VCaP (cell line): ENCODE data around the gene AMT.

Experiments used
- H3K27ac ChIP-seq: fragments of 450-650 bp; 2 replicates; pipeline ENCODE4 v1.5.1; 2017
- TF ChIP-seq, protein P1 (sequence below): fragments of 450-650 bp; conservative IDR thresholded peaks from 2 replicates; pipeline ENCODE4 v1.5.1; 2017; ENCODE audit warnings: mild to moderate bottlenecking, moderate library complexity

The AMT gene

DNA sequence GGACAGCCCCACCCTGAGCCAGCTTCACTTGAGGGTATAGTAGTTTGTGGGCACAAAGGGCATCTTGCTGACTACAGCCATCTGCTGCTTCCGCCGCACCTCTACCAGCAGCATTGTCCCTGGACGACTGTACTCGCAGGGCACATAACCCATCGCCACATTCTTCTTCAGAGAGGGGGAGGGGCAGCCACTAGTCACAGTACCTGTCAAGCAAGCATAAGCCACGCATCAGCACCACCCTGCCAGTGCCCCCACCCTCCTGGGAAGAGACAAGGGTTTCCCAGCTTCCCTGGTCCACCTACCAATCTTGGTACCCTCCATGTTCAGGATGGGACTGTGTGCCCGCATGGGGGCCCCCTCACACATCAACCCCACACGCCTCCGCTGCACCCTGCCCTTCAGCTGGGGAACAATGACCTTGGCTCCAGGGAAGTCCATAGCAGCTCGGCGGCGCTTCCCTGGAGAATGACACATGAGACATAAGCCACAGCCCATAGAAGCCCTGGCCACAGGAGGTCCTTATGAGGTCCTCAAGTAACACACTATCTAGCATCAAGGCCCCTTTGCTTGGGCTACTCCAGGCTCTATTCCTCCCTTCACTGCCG is 4.7 kb downstream of the AMT start:
- no peak overlapping the region for H3K27ac ChIP-seq
- TF ChIP-seq, protein P1, sequence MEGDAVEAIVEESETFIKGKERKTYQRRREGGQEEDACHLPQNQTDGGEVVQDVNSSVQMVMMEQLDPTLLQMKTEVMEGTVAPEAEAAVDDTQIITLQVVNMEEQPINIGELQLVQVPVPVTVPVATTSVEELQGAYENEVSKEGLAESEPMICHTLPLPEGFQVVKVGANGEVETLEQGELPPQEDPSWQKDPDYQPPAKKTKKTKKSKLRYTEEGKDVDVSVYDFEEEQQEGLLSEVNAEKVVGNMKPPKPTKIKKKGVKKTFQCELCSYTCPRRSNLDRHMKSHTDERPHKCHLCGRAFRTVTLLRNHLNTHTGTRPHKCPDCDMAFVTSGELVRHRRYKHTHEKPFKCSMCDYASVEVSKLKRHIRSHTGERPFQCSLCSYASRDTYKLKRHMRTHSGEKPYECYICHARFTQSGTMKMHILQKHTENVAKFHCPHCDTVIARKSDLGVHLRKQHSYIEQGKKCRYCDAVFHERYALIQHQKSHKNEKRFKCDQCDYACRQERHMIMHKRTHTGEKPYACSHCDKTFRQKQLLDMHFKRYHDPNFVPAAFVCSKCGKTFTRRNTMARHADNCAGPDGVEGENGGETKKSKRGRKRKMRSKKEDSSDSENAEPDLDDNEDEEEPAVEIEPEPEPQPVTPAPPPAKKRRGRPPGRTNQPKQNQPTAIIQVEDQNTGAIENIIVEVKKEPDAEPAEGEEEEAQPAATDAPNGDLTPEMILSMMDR, result no peak

DNA sequence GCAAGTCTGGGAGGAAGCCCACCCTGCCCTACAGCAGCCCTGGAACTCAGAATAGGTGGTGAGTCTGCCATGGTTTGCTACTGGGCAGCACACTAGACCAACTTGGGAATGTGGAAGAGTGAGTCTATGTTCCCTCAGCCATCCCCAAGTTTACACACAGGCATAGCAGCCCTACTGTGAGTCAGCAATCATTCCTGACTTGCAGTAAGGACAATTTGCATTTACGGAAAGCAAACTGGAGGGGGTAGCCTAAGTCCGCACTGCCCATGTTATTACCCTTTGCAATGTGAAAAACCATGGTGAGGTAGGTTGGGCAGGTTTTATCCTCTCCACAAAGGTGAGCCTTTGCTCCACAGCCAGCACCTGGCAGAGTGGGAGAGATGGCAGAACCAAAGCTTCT is 5.4 kb downstream of the AMT start:
- TF ChIP-seq, protein P1, result no peak
- H3K27ac ChIP-seq, result no peak overlapping the region

DNA sequence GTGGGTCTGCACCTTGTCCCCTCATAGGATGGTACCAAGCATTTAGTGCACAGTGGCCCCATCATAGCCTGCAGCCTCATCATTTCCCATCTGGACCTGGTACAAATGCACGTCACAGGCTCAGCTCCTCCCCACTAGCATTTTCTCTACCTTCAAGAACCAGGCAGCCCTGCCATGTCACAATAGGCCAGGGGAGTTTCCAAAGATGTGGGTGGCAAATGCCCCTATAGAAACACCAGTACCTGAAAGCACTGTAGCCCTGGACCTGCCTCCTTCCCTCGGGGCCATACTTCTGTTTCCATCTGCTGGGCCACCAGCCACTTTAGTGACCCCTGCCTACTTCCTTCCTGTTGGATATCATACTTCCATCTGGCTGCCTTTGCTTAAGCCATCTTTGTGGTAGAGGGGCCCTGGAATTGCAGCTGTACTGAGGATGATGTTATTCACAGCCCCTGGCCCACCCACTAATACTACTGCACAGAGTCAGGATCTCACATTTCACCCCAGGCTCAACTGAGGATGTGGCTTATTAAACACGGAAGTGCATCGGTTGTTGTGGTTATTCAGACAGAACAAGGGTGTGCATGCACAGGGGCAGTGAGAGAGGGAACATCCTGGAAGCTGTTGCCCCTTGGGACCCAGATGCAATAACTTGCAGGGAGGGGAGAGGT is 6.2 kb downstream of the AMT start:
- TF ChIP-seq, protein P1, result 0 out of 2 replicates have a peak, but pooled peaks have one; percentile 4
- H3K27ac ChIP-seq, result no peak overlapping the region

DNA sequence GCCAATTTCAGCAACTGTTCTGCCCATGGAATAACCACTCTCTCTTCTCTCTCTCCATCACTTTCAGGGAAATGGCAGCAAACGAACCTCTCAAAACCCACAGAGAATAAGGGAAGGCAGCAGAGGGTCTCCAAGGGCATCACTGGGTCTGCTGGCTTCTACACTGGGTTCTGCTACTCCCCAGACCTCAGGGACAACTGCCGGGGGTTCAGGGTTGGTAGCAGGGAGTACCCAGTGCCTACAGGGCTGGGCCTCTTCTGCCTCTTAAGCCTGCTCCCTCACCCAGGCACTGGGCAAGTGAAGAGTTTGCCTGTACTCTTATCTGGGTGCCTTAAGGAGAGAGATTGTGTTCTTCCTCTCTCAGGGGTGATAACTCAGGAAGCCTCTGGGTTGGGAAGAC is 7.5 kb downstream of the AMT start:
- TF ChIP-seq, protein P1, result no peak
- H3K27ac ChIP-seq, result peak overlapping the region; percentile 12; the same call in 1 of the 2 replicates

DNA sequence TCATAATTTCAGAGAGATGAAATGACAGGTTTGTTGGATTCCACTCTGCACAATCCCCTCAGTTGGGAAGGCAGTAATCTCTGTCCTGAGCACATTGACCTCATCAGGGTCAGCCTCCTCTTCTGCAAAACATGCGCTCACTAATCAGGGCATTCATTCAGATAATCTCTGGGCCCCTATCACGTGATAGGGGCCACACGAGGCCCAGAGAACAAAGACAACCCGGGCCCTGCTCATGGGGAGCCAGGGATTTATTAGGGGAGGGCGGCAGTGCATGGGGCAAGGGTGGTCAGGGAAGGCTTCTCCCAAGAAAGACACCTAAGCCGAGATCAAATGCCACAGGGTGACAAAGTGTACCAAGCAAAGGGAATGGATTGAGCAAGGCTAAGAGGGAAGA is 8.9 kb downstream of the AMT start:
- TF ChIP-seq, protein P1, result no peak
- peak overlapping the region; percentile 98 for H3K27ac ChIP-seq

DNA sequence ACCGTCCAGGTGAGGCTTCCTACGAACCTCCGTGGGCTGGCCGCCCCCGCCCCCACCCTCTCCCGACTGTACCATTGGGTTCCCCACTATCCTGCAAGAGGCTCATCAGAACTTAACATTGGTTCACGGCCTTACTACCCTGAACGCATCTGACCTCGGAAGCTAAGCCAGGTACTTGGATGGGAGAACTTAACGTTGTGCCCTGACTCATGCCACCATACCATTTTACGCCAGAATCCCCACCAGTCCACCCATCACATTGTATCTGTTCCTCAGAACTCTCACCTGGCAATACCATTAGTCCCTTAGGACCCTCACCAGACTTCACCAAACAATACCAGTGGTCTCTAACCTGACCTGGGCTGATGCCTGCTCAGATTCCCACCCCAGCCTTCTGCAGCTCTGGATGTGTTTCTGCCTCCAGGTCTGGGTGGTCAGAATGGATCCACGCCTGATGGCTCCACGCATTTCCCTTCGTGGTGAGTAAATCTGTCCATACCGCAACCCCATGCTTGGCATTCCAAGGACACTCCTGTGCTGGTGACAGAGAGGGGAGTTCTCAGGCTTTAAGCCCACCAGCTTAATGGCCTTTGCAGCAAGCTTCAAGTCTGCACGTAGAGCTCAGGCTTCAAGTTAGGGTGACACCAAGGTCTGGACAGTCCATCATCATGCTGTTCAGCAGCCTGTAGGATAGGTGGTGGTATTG is 9.5 kb downstream of the AMT start:
- H3K27ac ChIP-seq, result peak overlapping the region; percentile 98
- TF ChIP-seq, protein P1, result no peak

DNA sequence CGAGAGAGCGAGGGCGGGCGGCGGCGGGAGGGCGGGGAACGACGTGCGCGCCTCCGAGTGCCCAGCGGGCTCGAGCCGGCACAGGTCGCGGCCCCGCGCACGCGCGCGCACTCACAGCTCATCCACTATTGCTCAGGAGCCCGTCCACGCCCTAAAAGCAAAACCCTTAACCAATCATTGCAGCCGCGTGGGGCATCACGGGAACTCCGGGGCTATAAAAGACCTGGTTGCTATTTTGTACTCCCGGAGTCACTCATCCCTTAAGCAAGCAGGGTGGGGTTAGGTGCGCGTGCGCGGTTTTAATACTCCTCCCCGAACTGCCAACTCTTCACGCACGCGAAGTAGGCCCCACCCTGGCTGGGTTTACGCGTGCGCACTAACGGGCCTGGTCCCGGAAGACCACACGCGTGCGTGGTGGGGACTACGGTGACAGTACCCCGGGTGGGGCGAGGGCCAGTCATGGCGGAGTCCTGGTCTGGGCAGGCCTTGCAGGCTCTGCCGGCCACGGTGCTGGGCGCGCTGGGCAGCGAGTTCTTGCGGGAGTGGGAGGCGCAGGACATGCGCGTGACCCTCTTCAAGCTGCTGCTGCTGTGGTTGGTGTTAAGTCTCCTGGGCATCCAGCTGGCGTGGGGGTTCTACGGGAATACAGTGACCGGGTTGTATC is 10.2 kb downstream of the AMT start, which contains the start of the genes RHOA and TCTA:
TSS of gene RHOA (minus strand) at position 9 of the 664 bp plus-strand sequence. CDS start 36,387 bp downstream, outside the sequence.
TSS of gene TCTA (plus strand) at position 456 of the 664 bp plus-strand sequence. CDS start at position 460, 4 bp downstream.
- TF ChIP-seq, protein P1, result no peak
- H3K27ac ChIP-seq, result peak within 1 kb of the TSS; percentile 98
